OCI-LY1 (cell line): ENCODE measurements around the gene PURA.

Source experiments
- H2AFZ ChIP-seq: fragments of 200-600 bp; sonication (generic), shearing (Covaris generic); 2 replicates; pipeline ENCODE4 v1.6.0; 2014; ENCODE audit warnings: antibody characterized with exemption, mild to moderate bottlenecking, low read length
- H3F3A ChIP-seq: fragments of 200-600 bp; sonication (generic), shearing (Covaris generic); 2 replicates; pipeline ENCODE4 v1.6.0; 2014; ENCODE audit warnings: mild to moderate bottlenecking, antibody characterized with exemption, low read length, moderate library complexity; ENCODE audit not compliant: insufficient read depth
- H3K27ac ChIP-seq: fragments of 200-600 bp; sonication (generic); 2 replicates; pipeline ENCODE4 v1.5.1; 2014; ENCODE audit warnings: low read length, mixed run types, mild to moderate bottlenecking, low read depth; ENCODE audit not compliant: poor library complexity, severe bottlenecking
- H3K27me3 ChIP-seq: fragments of 200-600 bp; sonication (generic); 2 replicates; pipeline ENCODE4 v1.6.0; 2014; ENCODE audit warnings: antibody characterized with exemption, mild to moderate bottlenecking, low read length, moderate library complexity; ENCODE audit not compliant: insufficient read depth
- H3K36me3 ChIP-seq: fragments of 200-600 bp; sonication (generic); 2 replicates; pipeline ENCODE4 v1.6.1; 2014; ENCODE audit warnings: mild to moderate bottlenecking, antibody characterized with exemption, low read length, moderate library complexity, mixed read lengths; ENCODE audit not compliant: insufficient read depth
- H3K4me1 ChIP-seq: fragments of 200-600 bp; sonication (generic); 2 replicates; pipeline ENCODE4 v1.5.1; 2014; ENCODE audit warnings: mild to moderate bottlenecking, low read length, moderate library complexity; ENCODE audit not compliant: insufficient read depth, severe bottlenecking
- H3K4me2 ChIP-seq: fragments of 200-600 bp; sonication (generic), shearing (Covaris generic); 2 replicates; pipeline ENCODE4 v1.6.1; 2014; ENCODE audit warnings: low read length
- H3K4me3 ChIP-seq: fragments of 200-600 bp; sonication (generic); 2 replicates; pipeline ENCODE4 v1.5.1; 2014; ENCODE audit warnings: low read length, low read depth, mild to moderate bottlenecking, mixed read lengths; ENCODE audit not compliant: poor library complexity, severe bottlenecking
- H3K79me2 ChIP-seq: fragments of 200-600 bp; shearing (Covaris generic); 2 replicates; pipeline ENCODE4 v1.6.1; 2016; ENCODE audit warnings: mixed run types, low read length, mixed read lengths; ENCODE audit not compliant: insufficient read depth
- H3K9ac ChIP-seq: fragments of 200-600 bp; sonication (generic), shearing (Covaris generic); 2 replicates; pipeline ENCODE4 v1.6.1; 2014; ENCODE audit warnings: mild to moderate bottlenecking, low read length, mixed read lengths
- H3K9me2 ChIP-seq: fragments of 200-600 bp; sonication (generic), shearing (Covaris generic); 2 replicates; pipeline ENCODE4 v1.6.1; 2014; ENCODE audit warnings: low read depth, mild to moderate bottlenecking, low read length, mixed read lengths
- H3K9me3 ChIP-seq: fragments of 200-600 bp; shearing (Covaris generic); 2 replicates; pipeline ENCODE4 v1.6.1; 2014; ENCODE audit warnings: low read length, mixed read lengths
- H4K20me1 ChIP-seq: fragments of 200-600 bp; sonication (generic), shearing (Covaris generic); 2 replicates; pipeline ENCODE4 v1.6.0; 2016; ENCODE audit warnings: mild to moderate bottlenecking, low read length; ENCODE audit not compliant: insufficient read depth
- CTCF ChIP-seq: fragments of 200-600 bp; sonication (generic), shearing (Covaris generic); IDR thresholded peaks from 2 replicates; pipeline ENCODE4 v1.5.1; 2017; ENCODE audit warnings: mild to moderate bottlenecking, antibody characterized with exemption, low read length, moderate library complexity, mixed read lengths
- EZH2 ChIP-seq: fragments of 200-600 bp; sonication (generic), shearing (Covaris generic); IDR thresholded peaks from 2 replicates; pipeline ENCODE4 v1.8.0; 2017; ENCODE audit warnings: borderline replicate concordance, mixed run types, mild to moderate bottlenecking, antibody characterized with exemption, low read length, moderate library complexity, mixed read lengths

Gene PURA

GRCh38 chr5:140135127-140135526 lies 21.2 kb downstream of the PURA start:
- Histone ChIP-seq H3K9ac (no peak overlapping the region), H3K27me3 (peaks cover 3% of the 10 kb centered on the region; the same call in 1 of the 2 replicates), H3K27ac (no peak overlapping the region), H3K36me3 (no peaks in the 10 kb centered on the region), H3K4me2 (no peak overlapping the region), H3K4me1 (no peaks in the 10 kb centered on the region), H3K79me2 (no peaks in the 10 kb centered on the region), H3K9me2 (no peaks in the 10 kb centered on the region), H2AFZ (no peak overlapping the region), H3K4me3 (no peak overlapping the region), H3K9me3 (no peaks in the 10 kb centered on the region), H3F3A (no peaks in the 10 kb centered on the region), H4K20me1 (peaks cover 5% of the 10 kb centered on the region; the same call in 1 of the 2 replicates)
- TF ChIP-seq EZH2 = no peak
- no peak for TF ChIP-seq CTCF

GRCh38 chr5:140136624-140137023 lies 22.7 kb downstream of the PURA start:
- H3K9me2 ChIP-seq = no peaks in the 10 kb centered on the region
- H3K9ac ChIP-seq = no peak overlapping the region
- H3K4me1 ChIP-seq = no peaks in the 10 kb centered on the region
- H3K27me3 ChIP-seq = peaks cover 3% of the 10 kb centered on the region; the same call in 1 of the 2 replicates
- H3K9me3 ChIP-seq = no peaks in the 10 kb centered on the region
- H4K20me1 ChIP-seq = peaks cover 5% of the 10 kb centered on the region; the same call in 1 of the 2 replicates
- no peak overlapping the region for H2AFZ ChIP-seq
- TF ChIP-seq CTCF = no peak
- TF ChIP-seq EZH2 = no peak
- H3F3A ChIP-seq = no peaks in the 10 kb centered on the region
- H3K79me2 ChIP-seq = no peaks in the 10 kb centered on the region
- no peak overlapping the region for H3K4me2 ChIP-seq
- no peak overlapping the region for H3K4me3 ChIP-seq
- no peaks in the 10 kb centered on the region for H3K36me3 ChIP-seq
- H3K27ac ChIP-seq = no peak overlapping the region

- TF ChIP-seq CTCF (no peak), EZH2 (no peak)
- H3K4me3 ChIP-seq = no peak overlapping the region
- no peaks in the 10 kb centered on the region for H3K9me2 ChIP-seq
- no peaks in the 10 kb centered on the region for H3F3A ChIP-seq
- no peak overlapping the region for H3K27ac ChIP-seq
- H2AFZ ChIP-seq = no peak overlapping the region
- peaks cover 7% of the 10 kb centered on the region; the same call in 1 of the 2 replicates for H3K27me3 ChIP-seq
- H3K9ac ChIP-seq = no peak overlapping the region
- no peak overlapping the region for H3K4me2 ChIP-seq
- no peaks in the 10 kb centered on the region for H3K36me3 ChIP-seq
- H3K79me2 ChIP-seq = no peaks in the 10 kb centered on the region
- H3K9me3 ChIP-seq = no peaks in the 10 kb centered on the region
- H4K20me1 ChIP-seq = no peaks in the 10 kb centered on the region
- H3K4me1 ChIP-seq = no peaks in the 10 kb centered on the region
Measured at GRCh38 chr5:140140435-140140834, 26.5 kb downstream of the PURA start.
